CD4-positive, alpha-beta T cell (primary cell): ENCODE data around the gene C4BPB. TPM values are rescaled to one million over a fixed set of nuclear protein-coding genes. Genes with fewer than 3 reads are reported as not detected.

ENCODE experiments used
- ATAC-seq: fragments of 200-7000 bp; cut with Tn5 transposase; one replicate; pipeline ENCODE4 v1.10.0; 2022; ENCODE audit warnings: mild to moderate bottlenecking; ENCODE audit not compliant: poor library complexity
- CTCF ChIA-PET: fragments of 350-600 bp; sonication (Branson Sonifier 250); formaldehyde crosslinking; loops from one replicate; lab custom pipeline; 2021; ENCODE audit warnings: antibody characterized with exemption, inconsistent platforms; lab: Charles Lee
- POLR2A ChIA-PET: fragments of 350-600 bp; sonication (Branson Sonifier 250); formaldehyde crosslinking; loops from one replicate; lab custom pipeline; 2021; ENCODE audit warnings: antibody characterized with exemption, inconsistent platforms; lab: Charles Lee
- DNase-seq, 14 experiments: peaks; one replicate each; pipeline ENCODE4 v3.0.0-alpha.2; 2013 to 2020; ENCODE audit warnings: mixed read lengths in 2 of 14
- H3K27ac ChIP-seq, 2 donors: one replicate each; pipeline versions ENCODE4 v1.5.1 to v1.7.0; 2013; ENCODE audit warnings: low read length in 2 of 2, low read depth in 1 of 2, mild to moderate bottlenecking in 1 of 2
- H3K27me3 ChIP-seq, 2 experiments: 1 replicate in 1 of 2; 2 replicates in 1 of 2; pipeline versions ENCODE4 v1.6.1 to v1.7.0; 2013; ENCODE audit warnings: low read length in 2 of 2, control low read depth in 1 of 2, mild to moderate bottlenecking in 1 of 2, moderate library complexity in 1 of 2; ENCODE audit not compliant: insufficient read depth in 2 of 2, control insufficient read depth in 1 of 2
- H3K36me3 ChIP-seq: one replicate; pipeline ENCODE4 v1.6.1; 2013; ENCODE audit warnings: low read length, control low read depth; ENCODE audit not compliant: insufficient read depth
- H3K4me1 ChIP-seq: one replicate; pipeline ENCODE4 v1.6.1; 2013; ENCODE audit warnings: low read length, control low read depth; ENCODE audit not compliant: insufficient read depth
- H3K4me3 ChIP-seq: one replicate; pipeline ENCODE4 v1.5.1; 2013; ENCODE audit warnings: mild to moderate bottlenecking, low read length, moderate library complexity
- H3K9me3 ChIP-seq, 2 experiments: 1 replicate in 1 of 2; 2 replicates in 1 of 2; pipeline versions ENCODE4 v1.6.1 to v1.7.0; 2013; ENCODE audit warnings: low read length in 2 of 2, mild to moderate bottlenecking in 2 of 2, control low read depth in 1 of 2, moderate library complexity in 1 of 2; ENCODE audit not compliant: control insufficient read depth in 1 of 2, insufficient read depth in 1 of 2
- H3K27ac Mint-ChIP-seq: one replicate; pipeline ENCODE4 v1.8.0; 2020; ENCODE audit warnings: mixed read lengths
- H3K27me3 Mint-ChIP-seq: one replicate; pipeline ENCODE4 v1.8.0; 2021; ENCODE audit warnings: mixed read lengths
- H3K36me3 Mint-ChIP-seq: one replicate; pipeline ENCODE4 v1.8.0; 2021; ENCODE audit warnings: low read depth, mixed read lengths
- H3K4me1 Mint-ChIP-seq: one replicate; pipeline ENCODE4 v1.8.0; 2021; ENCODE audit warnings: low read depth, mixed read lengths
- H3K4me3 Mint-ChIP-seq: one replicate; pipeline ENCODE4 v1.8.0; 2020; ENCODE audit warnings: mild to moderate bottlenecking, mixed read lengths
- H3K9me3 Mint-ChIP-seq: one replicate; pipeline ENCODE4 v1.8.0; 2020; ENCODE audit warnings: mixed read lengths
- CTCF ChIP-seq: fragments of 200-600 bp; IDR thresholded peaks from one replicate; pipeline ENCODE4 v1.8.0; 2022; ENCODE audit warnings: antibody characterized with exemption, mild to moderate bottlenecking
- intact Hi-C, 2 experiments: fragments of 100-400 bp; cut with DNase I in 1 of 2; cut with micrococcal nuclease in 1 of 2; formaldehyde crosslinking; loops; one replicate each; pipeline versions ENCODE4 v1.15.1 to v1.9.0; 2023 to 2025; cut with DNase I, micrococcal nuclease
- total RNA-seq, 174 experiments: library from RNA in 2 of 174; stranded (reverse) in 2 of 174; gene quantifications; one replicate each; pipeline ENCODE4 v1.2.3 and lab custom pipeline; 2021 to 2026

C4BPB gene
- total RNA-seq, 2 experiments from 2014 or later, result 1.6 to 2.1 TPM

- Mint-ChIP-seq H3K4me3 (no peak overlapping the region), H3K27me3 (no peaks in the 10 kb centered on the region), H3K36me3 (peaks cover 12% of the 10 kb centered on the region), H3K27ac (no peak overlapping the region), H3K4me1 (no peaks in the 10 kb centered on the region), H3K9me3 (peaks cover 24% of the 10 kb centered on the region)
- ChIA-PET POLR2A (no interaction called here), CTCF (no interaction called here)
- DNase-seq (no peak), ATAC-seq (no peak)
- no peak for TF ChIP-seq CTCF
- no peaks in the 10 kb centered on the region for H3K36me3 ChIP-seq
- no peak overlapping the region for H3K4me3 ChIP-seq
- H3K27me3 ChIP-seq, result no peaks in the 10 kb centered on the region
- no peak overlapping the region for H3K27ac ChIP-seq
- H3K4me1 ChIP-seq, result no peaks in the 10 kb centered on the region
- peaks cover 3 to 29% of the 10 kb centered on the region in 2 experiments for H3K9me3 ChIP-seq
- intact Hi-C loops, result no loop called here
These were observed 42.5 kb downstream of the C4BPB start for GRCh38 chr1:207131163-207131562.

GRCh38 chr1:207134581-207134980, 45.9 kb downstream of the C4BPB start:
- Mint-ChIP-seq H3K27ac (no peak overlapping the region), H3K4me3 (no peak overlapping the region), H3K27me3 (no peaks in the 10 kb centered on the region), H3K4me1 (no peaks in the 10 kb centered on the region), H3K9me3 (peaks cover 9% of the 10 kb centered on the region), H3K36me3 (peaks cover 4% of the 10 kb centered on the region)
- no peaks in the 10 kb centered on the region for H3K27me3 ChIP-seq
- ATAC-seq (no peak), DNase-seq (peak in 3 of 14 experiments; percentile 4 to 28 (median 24))
- no peak overlapping the region for H3K4me3 ChIP-seq
- ChIA-PET POLR2A (no interaction called here), CTCF (no interaction called here)
- no peaks in the 10 kb centered on the region for H3K36me3 ChIP-seq
- H3K4me1 ChIP-seq, result no peaks in the 10 kb centered on the region
- H3K9me3 ChIP-seq, result peaks cover 0 to 7% of the 10 kb centered on the region in 2 experiments
- TF ChIP-seq CTCF, result no peak
- no peak overlapping the region for H3K27ac ChIP-seq
- intact Hi-C loops, result no loop called here

GRCh38 chr1:207139616-207140015, 51.0 kb downstream of the C4BPB start:
- ChIA-PET CTCF (no interaction called here), POLR2A (no interaction called here)
- H3K36me3 Mint-ChIP-seq, result no peaks in the 10 kb centered on the region
- H3K9me3 ChIP-seq, result no peaks in the 10 kb centered on the region
- no peak for DNase-seq
- H3K27me3 ChIP-seq, result no peaks in the 10 kb centered on the region
- intact Hi-C loops, result no loop called here
- H3K27me3 Mint-ChIP-seq, result no peaks in the 10 kb centered on the region
- no peak overlapping the region for H3K27ac Mint-ChIP-seq
- H3K36me3 ChIP-seq, result no peaks in the 10 kb centered on the region
- no peak for ATAC-seq
- H3K4me3 Mint-ChIP-seq, result no peak overlapping the region
- no peaks in the 10 kb centered on the region for H3K4me1 ChIP-seq
- H3K4me3 ChIP-seq, result no peak overlapping the region
- no peak overlapping the region for H3K27ac ChIP-seq
- no peak for TF ChIP-seq CTCF
- no peaks in the 10 kb centered on the region for H3K9me3 Mint-ChIP-seq
- no peaks in the 10 kb centered on the region for H3K4me1 Mint-ChIP-seq
